Stimulated activated naive B cell treated with anti-CD40 and anti-IgM and Interleukin-4, amounts not matched to agents 10 μg/mL and 1 μg/mL and 100 μg/mL, for 72 hours (primary cell): ENCODE data around the gene RNU1-4.
A peak's percentile ranks its signal among the peaks of the same experiment; 100 is the strongest.
"Not testable (repeated sequence)": the region's sequence is repeated elsewhere in the genome, so short reads cannot be mapped to it uniquely, and the experiment has no call there.

Experiments used
- ATAC-seq, 2 donors: fragments of 150-1000 bp; cut with Tn5 transposase; replicated peaks; 2 replicates each; pipeline ENCODE4 v1.10.0; 2021; ENCODE audit warnings: moderate library complexity in 1 of 2
- DNase-seq: peaks from one replicate; pipeline ENCODE4 v3.0.0; 2021
- H3K27ac Mint-ChIP-seq: one replicate; pipeline ENCODE4 v1.8.0; 2022; ENCODE audit warnings: mild to moderate bottlenecking, mixed read lengths
- H3K27me3 Mint-ChIP-seq, 2 donors: one replicate each; pipeline ENCODE4 v1.8.0; 2022; ENCODE audit warnings: mixed read lengths in 2 of 2
- H3K36me3 Mint-ChIP-seq, 2 donors: one replicate each; pipeline ENCODE4 v1.8.0; 2022; ENCODE audit warnings: mixed read lengths in 2 of 2, mild to moderate bottlenecking in 1 of 2
- H3K4me1 Mint-ChIP-seq, 2 donors: one replicate each; pipeline ENCODE4 v1.8.0; 2022; ENCODE audit warnings: mixed read lengths in 2 of 2, mild to moderate bottlenecking in 1 of 2
- H3K4me3 Mint-ChIP-seq, 2 donors: one replicate each; pipeline ENCODE4 v1.8.0; 2022; ENCODE audit warnings: mild to moderate bottlenecking in 2 of 2, mixed read lengths in 2 of 2, moderate library complexity in 1 of 2
- H3K9me3 Mint-ChIP-seq, 2 donors: one replicate each; pipeline ENCODE4 v1.8.0; 2022; ENCODE audit warnings: mixed read lengths in 2 of 2, mild to moderate bottlenecking in 1 of 2

Gene RNU1-4

DNA sequence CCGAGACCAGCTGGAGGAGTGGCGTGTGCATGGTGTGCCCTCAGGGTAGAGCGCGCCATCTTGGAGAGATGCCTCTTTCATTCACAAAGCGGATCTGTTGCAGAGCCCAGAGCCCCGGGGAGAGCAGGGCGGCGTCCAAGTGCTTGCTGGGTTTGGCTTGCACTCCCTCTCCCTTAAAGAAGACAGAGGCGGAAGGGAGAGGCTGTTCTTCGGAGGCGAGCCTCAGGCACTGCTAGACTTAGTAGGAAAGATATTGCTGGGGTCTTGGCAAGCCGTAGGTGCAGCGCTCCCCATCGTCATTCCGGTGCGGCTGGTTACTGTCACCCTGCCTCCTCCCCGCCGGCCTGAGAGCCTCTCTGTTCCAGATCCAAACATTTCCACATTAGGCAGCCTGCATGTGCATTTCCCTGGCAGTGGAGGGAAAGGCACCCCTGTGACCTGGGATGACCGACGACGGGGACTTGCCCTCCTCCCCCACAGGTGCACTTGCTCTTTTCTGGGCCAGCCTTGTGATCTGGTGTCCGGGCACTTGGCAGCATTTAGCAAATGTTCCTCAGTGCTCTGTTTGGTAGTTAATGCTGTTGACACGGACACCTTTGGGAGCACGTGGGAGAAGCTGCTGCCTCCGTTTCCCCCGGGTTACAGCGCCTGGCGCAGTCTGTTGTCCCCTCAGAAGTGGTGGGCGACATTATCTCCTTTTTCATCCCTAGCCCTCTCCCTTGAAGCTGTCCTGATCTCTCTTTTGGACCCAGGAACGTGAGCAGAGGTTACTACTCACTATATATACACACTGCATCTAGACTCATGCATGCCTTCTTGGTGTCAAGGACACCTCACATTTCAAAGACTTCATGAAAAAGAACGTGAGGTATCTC, 25.7 kb downstream of the RNU1-4 start:
- peaks cover 16 to 21% of the 10 kb centered on the region in 2 donors for H3K27me3 Mint-ChIP-seq
- not testable (repeated sequence) for DNase-seq, H3K4me3 Mint-ChIP-seq, H3K36me3 Mint-ChIP-seq, H3K27ac Mint-ChIP-seq, H3K9me3 Mint-ChIP-seq, ATAC-seq, H3K4me1 Mint-ChIP-seq

DNA sequence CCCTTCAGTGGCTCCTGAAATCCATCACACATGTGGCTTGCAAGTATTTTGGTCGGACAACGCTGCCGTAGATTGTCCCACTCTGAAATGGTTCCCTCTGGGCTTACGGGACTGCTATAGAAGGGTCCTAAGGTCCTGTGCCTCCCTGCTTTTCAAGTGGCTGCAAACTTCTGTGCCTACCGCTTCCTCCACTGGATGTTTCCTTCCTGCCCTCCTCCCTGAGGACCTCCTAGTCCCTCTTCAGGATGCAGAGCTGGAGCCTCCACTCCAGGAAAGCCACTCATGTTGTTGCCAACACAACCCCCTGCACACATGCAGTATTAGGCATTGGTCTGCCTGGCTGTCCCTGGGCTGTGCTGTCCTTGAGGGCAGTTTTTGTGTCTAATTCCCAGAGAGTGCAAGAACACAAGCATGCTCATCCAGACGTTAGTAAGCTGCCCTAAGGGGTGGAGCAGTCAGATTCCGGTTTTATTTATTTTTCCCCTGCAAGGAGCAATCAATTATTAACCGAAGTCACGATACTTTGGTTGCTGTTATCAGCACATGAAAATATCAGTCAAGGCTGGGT, 26.5 kb downstream of the RNU1-4 start:
- H3K4me3 Mint-ChIP-seq, H3K27ac Mint-ChIP-seq, DNase-seq, H3K36me3 Mint-ChIP-seq, ATAC-seq, H3K4me1 Mint-ChIP-seq, H3K9me3 Mint-ChIP-seq: not testable (repeated sequence)
- peaks cover 16 to 25% of the 10 kb centered on the region in 2 donors for H3K27me3 Mint-ChIP-seq

GRCh38 chr1:16770139-16770759, 29.9 kb downstream of the RNU1-4 start:
- H3K27ac Mint-ChIP-seq, H3K36me3 Mint-ChIP-seq, H3K4me3 Mint-ChIP-seq, DNase-seq, ATAC-seq, H3K4me1 Mint-ChIP-seq, H3K9me3 Mint-ChIP-seq: not testable (repeated sequence)
- H3K27me3 Mint-ChIP-seq: peaks cover 17 to 24% of the 10 kb centered on the region in 2 donors

DNA sequence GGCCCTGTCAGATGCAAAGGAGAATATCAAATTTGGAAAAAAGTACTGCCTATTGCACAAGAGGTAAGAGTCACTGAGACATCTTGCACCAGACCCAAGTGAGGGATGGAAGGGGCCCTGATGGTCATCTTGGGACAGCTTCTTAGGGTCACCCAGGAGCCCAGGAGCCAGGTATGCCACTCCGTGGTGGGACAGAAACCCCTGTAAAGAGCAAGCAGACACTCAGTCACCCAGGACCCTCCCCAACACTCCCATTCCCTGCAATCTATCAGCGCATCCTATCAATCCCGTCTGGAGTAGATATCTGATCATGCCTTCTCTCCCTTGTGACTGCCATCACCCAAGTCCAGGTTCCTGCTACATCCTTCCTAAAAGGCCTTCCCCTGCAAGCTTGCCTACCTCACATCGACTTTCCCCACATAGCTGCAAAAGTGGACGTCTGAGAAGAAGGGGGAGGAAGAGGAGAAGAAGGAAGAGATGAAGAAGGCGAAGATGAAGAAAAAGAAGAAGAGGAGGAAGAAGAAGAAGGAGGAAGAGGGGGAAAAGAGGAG, 30.7 kb downstream of the RNU1-4 start:
- H3K36me3 Mint-ChIP-seq, ATAC-seq, H3K27ac Mint-ChIP-seq, H3K4me3 Mint-ChIP-seq, DNase-seq, H3K4me1 Mint-ChIP-seq, H3K9me3 Mint-ChIP-seq: not testable (repeated sequence)
- peaks cover 12 to 19% of the 10 kb centered on the region in 2 donors for H3K27me3 Mint-ChIP-seq

DNA sequence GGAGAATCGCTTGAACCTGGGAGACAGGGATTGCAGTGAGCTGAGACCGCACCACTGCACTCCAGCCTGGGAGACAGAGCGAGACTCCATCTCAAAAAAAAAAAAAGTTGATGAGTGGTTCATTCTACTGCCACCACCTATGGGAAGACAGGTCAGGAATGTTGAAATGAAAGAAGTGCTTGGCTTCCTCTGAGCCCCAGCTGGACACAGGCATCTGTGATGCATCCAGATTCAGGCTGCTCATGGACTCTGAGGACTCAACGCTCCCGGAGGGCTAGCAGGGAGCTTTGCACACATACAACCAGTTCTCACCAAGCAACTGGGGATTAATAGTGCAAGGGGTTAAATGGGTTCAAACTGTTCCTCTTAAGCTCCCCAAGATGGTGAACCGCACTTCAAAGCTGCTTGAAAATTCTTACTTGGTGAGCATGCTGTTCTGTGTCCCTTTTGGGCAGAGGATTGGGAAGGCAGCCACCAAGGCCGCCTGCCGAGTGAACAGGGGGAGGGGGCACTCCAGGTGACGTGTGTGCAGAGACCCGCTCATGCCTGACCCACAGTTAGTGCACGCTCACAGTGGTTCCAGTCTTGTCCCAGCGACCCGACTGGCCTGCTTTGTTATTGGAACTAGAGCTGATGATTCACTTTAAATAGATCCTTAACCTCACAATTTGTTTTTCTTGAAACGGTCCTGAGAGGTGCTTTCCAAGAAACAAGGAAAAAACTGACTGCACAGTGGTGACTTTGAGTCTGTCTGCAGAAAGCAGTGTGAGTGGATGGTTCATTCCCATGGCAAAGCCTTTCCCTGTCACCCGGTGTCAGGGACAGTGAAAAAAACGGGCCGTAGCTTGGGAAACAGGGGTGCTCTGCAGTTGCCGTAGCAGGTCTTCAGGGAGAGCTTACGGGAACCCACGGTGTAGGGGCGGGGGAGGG, 32.2 kb downstream of the RNU1-4 start:
- H3K4me1 Mint-ChIP-seq, H3K9me3 Mint-ChIP-seq, DNase-seq, H3K36me3 Mint-ChIP-seq, H3K27ac Mint-ChIP-seq, H3K4me3 Mint-ChIP-seq: not testable (repeated sequence)
- peaks cover 18 to 21% of the 10 kb centered on the region in 2 donors for H3K27me3 Mint-ChIP-seq
- ATAC-seq: peak; percentile 19 to 53

- not testable (repeated sequence) for H3K36me3 Mint-ChIP-seq, H3K9me3 Mint-ChIP-seq, ATAC-seq, H3K27ac Mint-ChIP-seq, H3K4me1 Mint-ChIP-seq, H3K4me3 Mint-ChIP-seq, DNase-seq
- peaks cover 25 to 28% of the 10 kb centered on the region in 2 donors for H3K27me3 Mint-ChIP-seq
Observed at GRCh38 chr1:16773205-16773596, 32.9 kb downstream of the RNU1-4 start.

DNA sequence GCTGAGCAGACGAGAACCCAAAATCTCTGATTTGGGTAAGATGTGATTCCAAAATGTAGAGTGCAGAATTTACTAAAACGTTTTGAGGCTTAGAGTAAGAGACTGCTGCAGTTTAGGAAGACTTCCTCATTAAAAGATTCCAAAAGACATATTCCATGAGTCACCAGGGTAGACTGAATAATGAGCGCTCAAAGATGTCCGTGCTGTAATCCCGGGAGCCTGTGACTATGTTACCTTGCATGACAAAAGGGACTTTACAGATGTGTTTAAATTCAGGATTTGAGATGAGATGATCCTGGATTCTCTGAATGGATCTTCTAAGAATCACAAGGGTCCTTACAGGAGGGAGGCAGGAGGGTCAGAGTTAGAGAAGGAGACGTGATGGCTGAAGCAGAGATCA, 33.4 kb downstream of the RNU1-4 start:
- H3K4me3 Mint-ChIP-seq, H3K27ac Mint-ChIP-seq, ATAC-seq, H3K4me1 Mint-ChIP-seq, DNase-seq, H3K36me3 Mint-ChIP-seq, H3K9me3 Mint-ChIP-seq: not testable (repeated sequence)
- peaks cover 25 to 29% of the 10 kb centered on the region in 2 donors for H3K27me3 Mint-ChIP-seq

- not testable (repeated sequence) for DNase-seq, H3K4me1 Mint-ChIP-seq, H3K4me3 Mint-ChIP-seq, ATAC-seq, H3K27ac Mint-ChIP-seq, H3K36me3 Mint-ChIP-seq, H3K9me3 Mint-ChIP-seq
- peaks cover 25 to 29% of the 10 kb centered on the region in 2 donors for H3K27me3 Mint-ChIP-seq
Observed at GRCh38 chr1:16774773-16775172, 34.5 kb downstream of the RNU1-4 start.

- H3K36me3 Mint-ChIP-seq, H3K9me3 Mint-ChIP-seq, ATAC-seq, DNase-seq, H3K27ac Mint-ChIP-seq, H3K4me1 Mint-ChIP-seq, H3K4me3 Mint-ChIP-seq: not testable (repeated sequence)
- H3K27me3 Mint-ChIP-seq: peaks cover 27 to 32% of the 10 kb centered on the region in 2 donors
Observed at GRCh38 chr1:16775290-16775689, 35.0 kb downstream of the RNU1-4 start.

- DNase-seq, H3K4me1 Mint-ChIP-seq, ATAC-seq, H3K27ac Mint-ChIP-seq, H3K9me3 Mint-ChIP-seq, H3K4me3 Mint-ChIP-seq, H3K36me3 Mint-ChIP-seq: not testable (repeated sequence)
- peaks cover 26 to 35% of the 10 kb centered on the region in 2 donors for H3K27me3 Mint-ChIP-seq
Observed at GRCh38 chr1:16776248-16776647, 35.9 kb downstream of the RNU1-4 start.

GRCh38 chr1:16776835-16777234, 36.5 kb downstream of the RNU1-4 start:
- ATAC-seq, H3K9me3 Mint-ChIP-seq, DNase-seq, H3K27ac Mint-ChIP-seq, H3K36me3 Mint-ChIP-seq, H3K4me1 Mint-ChIP-seq, H3K4me3 Mint-ChIP-seq: not testable (repeated sequence)
- peaks cover 25 to 35% of the 10 kb centered on the region in 2 donors for H3K27me3 Mint-ChIP-seq

- H3K4me3 Mint-ChIP-seq, ATAC-seq, H3K27ac Mint-ChIP-seq, DNase-seq, H3K9me3 Mint-ChIP-seq, H3K4me1 Mint-ChIP-seq, H3K36me3 Mint-ChIP-seq: not testable (repeated sequence)
- H3K27me3 Mint-ChIP-seq: peaks cover 25 to 29% of the 10 kb centered on the region in 2 donors
Observed at GRCh38 chr1:16777821-16778220, 37.5 kb downstream of the RNU1-4 start.

- H3K36me3 Mint-ChIP-seq, H3K9me3 Mint-ChIP-seq, ATAC-seq, H3K4me1 Mint-ChIP-seq, H3K27ac Mint-ChIP-seq, H3K4me3 Mint-ChIP-seq, DNase-seq: not testable (repeated sequence)
- H3K27me3 Mint-ChIP-seq: peaks cover 17 to 22% of the 10 kb centered on the region in 2 donors
Observed at GRCh38 chr1:16779525-16779924, 39.2 kb downstream of the RNU1-4 start.

GRCh38 chr1:16781033-16781432, 40.7 kb downstream of the RNU1-4 start:
- not testable (repeated sequence) for H3K36me3 Mint-ChIP-seq, H3K4me3 Mint-ChIP-seq, H3K27ac Mint-ChIP-seq, DNase-seq, ATAC-seq, H3K4me1 Mint-ChIP-seq, H3K9me3 Mint-ChIP-seq
- H3K27me3 Mint-ChIP-seq: peaks cover 17 to 22% of the 10 kb centered on the region in 2 donors
